ENCODE results near the gene SYNGR3. TPM values are rescaled to one million over a fixed set of nuclear protein-coding genes. Genes with fewer than 3 reads are reported as not detected.

SYNGR3 gene
- total and polyA plus RNA-seq, 2 of the 13 experiments (the other 11 are each of a cell fraction or from before 2014, with no cell fraction given): 0.97 to 5.7 TPM

DNA sequence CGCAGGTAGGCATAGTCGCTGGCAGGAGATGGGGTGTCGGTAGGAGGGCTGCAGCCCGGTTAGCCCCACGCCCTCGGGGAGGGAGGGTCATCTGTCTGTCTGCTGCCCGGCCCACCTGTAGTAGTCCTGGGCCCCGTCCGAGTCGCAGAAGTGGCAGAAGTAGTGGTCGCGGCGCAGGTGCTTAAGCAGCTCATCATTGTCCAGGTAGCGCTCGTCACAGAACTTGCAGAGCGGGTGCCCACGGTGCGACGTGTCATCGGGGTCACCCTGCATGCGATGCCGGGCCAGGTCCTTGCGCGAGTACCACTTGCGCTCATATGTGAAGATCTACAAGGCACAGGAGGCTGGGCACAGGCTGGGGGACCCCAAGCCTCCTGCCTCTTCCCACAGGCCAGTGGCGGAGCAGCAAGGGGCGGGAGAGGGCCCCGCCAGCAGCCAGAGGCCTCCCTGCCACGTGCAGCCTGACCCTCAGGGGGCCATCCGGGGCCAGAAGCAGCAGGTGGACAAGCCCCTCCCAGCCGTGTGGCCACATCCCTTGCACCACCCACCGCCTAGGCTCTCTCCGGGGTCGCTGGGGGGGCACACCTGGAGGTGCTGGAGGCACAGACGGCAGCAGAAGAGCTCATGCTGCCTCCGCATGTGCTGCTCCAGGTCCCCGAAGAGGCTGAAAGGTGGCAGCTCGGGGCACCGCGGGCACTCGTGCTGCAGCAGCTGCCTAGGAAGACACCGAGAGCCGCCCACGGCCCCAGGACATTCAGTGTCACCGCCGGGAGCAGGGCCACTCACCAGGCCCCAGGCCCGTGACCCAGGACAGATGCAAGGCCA, 12.8 kb downstream of the SYNGR3 start:
- WGBS (ENCODE audit: low lambda C conversion rate): 94% methylated on average over 30 of the region's 47 CpGs
- Histone ChIP-seq H3K9me3 (ENCODE audit: low read length) (no peaks in the 10 kb centered on the region), H3K27me3 (ENCODE audit: control insufficient read depth in 1 of 2, insufficient read depth in 2 of 2, low read length in 2 of 2) (no peaks in the 10 kb centered on the region), H3K9ac (ENCODE audit: insufficient read depth, low read depth, low read length) (no peak overlapping the region), H2AFZ (ENCODE audit: low read length) (no peak overlapping the region), H3K4me2 (ENCODE audit: low read depth, low read length) (no peak overlapping the region), H4K20me1 (ENCODE audit: insufficient read depth, low read length) (peaks cover 8% of the 10 kb centered on the region; the same call in 1 of the 2 replicates), H3K79me2 (ENCODE audit: insufficient read depth, low read length) (peaks cover 27% of the 10 kb centered on the region), H3K36me3 (replicated peaks in 1 of 2; ENCODE audit: control insufficient read depth in 1 of 2, insufficient read depth in 2 of 2, low read length in 2 of 2) (peaks cover 29 to 45% of the 10 kb centered on the region in 2 experiments), H3K4me1 (ENCODE audit: insufficient read depth, low read length) (peaks cover 33% of the 10 kb centered on the region), H3K4me3 (replicated peaks in 1 of 3; ENCODE audit: insufficient read depth in 1 of 3, low read depth in 2 of 3, low read length in 3 of 3) (no peak overlapping the region), H3K27ac (ENCODE audit: extremely low read length, insufficient read depth, low read length) (no peak overlapping the region)
- FAIRE-seq: no peak
- no TSS peak for BruUV-seq (replicated peaks)
- TF ChIP-seq ZNF660 (CRISPR knock-in tag; IDR thresholded peaks at IDR 0.05; ENCODE audit: borderline replicate concordance, low read depth): no peak
- no peak for TF ChIP-seq RELA (CRISPR knock-in tag; IDR thresholded peaks at IDR 0.05)
- no peak for TF ChIP-seq PTBP1 (IDR thresholded peaks at IDR 0.05; ENCODE audit: low read depth, low read length, poor library complexity, severe bottlenecking)
- no peak for TF ChIP-seq ARNT2 (CRISPR knock-in tag; IDR thresholded peaks at IDR 0.05; ENCODE audit: low read depth)
- TF ChIP-seq ZNF225 (CRISPR knock-in tag; IDR thresholded peaks at IDR 0.05): no peak
- no peak for TF ChIP-seq ZNF772 (CRISPR knock-in tag; IDR thresholded peaks at IDR 0.05)
- no peak for TF ChIP-seq ZNF33A (CRISPR knock-in tag; IDR thresholded peaks at IDR 0.05; ENCODE audit: borderline replicate concordance)
- no peak for TF ChIP-seq SIN3A (IDR thresholded peaks at IDR 0.05; ENCODE audit: borderline replicate concordance, low read depth, low read length)
- TF ChIP-seq PHB2 (IDR thresholded peaks at IDR 0.05; ENCODE audit: partially characterized antibody): no peak
- TF ChIP-seq PITX1 (CRISPR knock-in tag; IDR thresholded peaks at IDR 0.05): no peak
- TF ChIP-seq, protein P1, sequence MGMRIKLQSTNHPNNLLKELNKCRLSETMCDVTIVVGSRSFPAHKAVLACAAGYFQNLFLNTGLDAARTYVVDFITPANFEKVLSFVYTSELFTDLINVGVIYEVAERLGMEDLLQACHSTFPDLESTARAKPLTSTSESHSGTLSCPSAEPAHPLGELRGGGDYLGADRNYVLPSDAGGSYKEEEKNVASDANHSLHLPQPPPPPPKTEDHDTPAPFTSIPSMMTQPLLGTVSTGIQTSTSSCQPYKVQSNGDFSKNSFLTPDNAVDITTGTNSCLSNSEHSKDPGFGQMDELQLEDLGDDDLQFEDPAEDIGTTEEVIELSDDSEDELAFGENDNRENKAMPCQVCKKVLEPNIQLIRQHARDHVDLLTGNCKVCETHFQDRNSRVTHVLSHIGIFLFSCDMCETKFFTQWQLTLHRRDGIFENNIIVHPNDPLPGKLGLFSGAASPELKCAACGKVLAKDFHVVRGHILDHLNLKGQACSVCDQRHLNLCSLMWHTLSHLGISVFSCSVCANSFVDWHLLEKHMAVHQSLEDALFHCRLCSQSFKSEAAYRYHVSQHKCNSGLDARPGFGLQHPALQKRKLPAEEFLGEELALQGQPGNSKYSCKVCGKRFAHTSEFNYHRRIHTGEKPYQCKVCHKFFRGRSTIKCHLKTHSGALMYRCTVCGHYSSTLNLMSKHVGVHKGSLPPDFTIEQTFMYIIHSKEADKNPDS (CRISPR knock-in tag; IDR thresholded peaks at IDR 0.05): no peak
- TF ChIP-seq SOX5 (CRISPR knock-in tag; IDR thresholded peaks at IDR 0.05; ENCODE audit: borderline replicate concordance): no peak
- no peak for TF ChIP-seq TOPORS (CRISPR knock-in tag; IDR thresholded peaks at IDR 0.05)
- TF ChIP-seq, protein P2, sequence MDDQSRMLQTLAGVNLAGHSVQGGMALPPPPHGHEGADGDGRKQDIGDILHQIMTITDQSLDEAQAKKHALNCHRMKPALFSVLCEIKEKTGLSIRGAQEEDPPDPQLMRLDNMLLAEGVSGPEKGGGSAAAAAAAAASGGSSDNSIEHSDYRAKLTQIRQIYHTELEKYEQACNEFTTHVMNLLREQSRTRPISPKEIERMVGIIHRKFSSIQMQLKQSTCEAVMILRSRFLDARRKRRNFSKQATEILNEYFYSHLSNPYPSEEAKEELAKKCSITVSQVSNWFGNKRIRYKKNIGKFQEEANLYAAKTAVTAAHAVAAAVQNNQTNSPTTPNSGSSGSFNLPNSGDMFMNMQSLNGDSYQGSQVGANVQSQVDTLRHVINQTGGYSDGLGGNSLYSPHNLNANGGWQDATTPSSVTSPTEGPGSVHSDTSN (CRISPR knock-in tag; IDR thresholded peaks at IDR 0.05; ENCODE audit: borderline replicate concordance): no peak
- CTCF ChIA-PET (ENCODE audit: low intra/inter-chr PET ratio, low total read pairs): interaction anchor here (1.8 kb wide), 1 partner anchor 139 kb away, joined by 6 read pairs; no protein-coding TSS in a partner anchor
- DNase-seq (ENCODE audit: low spot score): no peak
- POLR2A ChIA-PET: interaction anchor here (0.9 to 2.8 kb wide), 6 partner anchors 9 to 152 kb away, joined by 3 to 27 read pairs (median 9); partner anchors contain the start of genes RPS2 and TRAF7
- in situ Hi-C loops (cut with HindIII; ENCODE audit: extremely low pct_ligation_motif_present, low pct_unique_long_range_greater_than_20kb): no loop called here
- intact Hi-C loops (cut with micrococcal nuclease; ENCODE audit: unreplicated experiment): no loop called here
- ATAC-seq: no peak

Data from HepG2 (cell line).